LNCaP clone FGC (cell line): Measurements from ENCODE around the gene TRMT44.

Experiments used
- DNase-seq: peaks from one replicate; pipeline ENCODE4 v3.0.0-alpha.2; 2011; ENCODE audit warnings: low read depth
- H3K4me3 ChIP-seq: 2 replicates; pipeline ENCODE4 v1.5.1; 2011; ENCODE audit warnings: mild to moderate bottlenecking, low read depth, low read length, control low read depth
- TF ChIP-seq, protein P1 (sequence below): IDR thresholded peaks from 2 replicates; pipeline ENCODE4 v1.5.1; 2012; ENCODE audit warnings: mild to moderate bottlenecking; ENCODE audit not compliant: control insufficient read depth, insufficient read depth; ENCODE audit errors: extremely low read depth

Gene TRMT44

DNA sequence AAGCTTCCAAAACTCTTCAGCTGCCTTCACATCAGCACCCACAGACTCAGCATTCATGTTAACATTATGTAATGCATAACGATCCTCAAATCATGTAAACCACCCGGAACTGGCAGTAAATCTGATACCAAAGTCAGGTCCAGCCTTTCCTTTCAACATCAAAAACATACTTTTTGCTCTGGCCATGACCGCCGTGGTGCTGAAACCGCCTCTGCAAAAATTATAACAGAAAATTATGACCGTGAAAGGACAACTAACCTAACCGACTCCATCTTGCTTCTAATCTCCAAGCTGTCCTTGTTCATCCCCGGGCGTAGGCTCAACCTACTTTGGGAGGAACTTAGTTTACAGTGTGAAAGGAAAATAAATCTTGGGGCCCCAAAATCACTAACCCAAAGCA is 51.6 kb downstream of the TRMT44 start:
- no peak overlapping the region for H3K4me3 ChIP-seq
- TF ChIP-seq, protein P1, sequence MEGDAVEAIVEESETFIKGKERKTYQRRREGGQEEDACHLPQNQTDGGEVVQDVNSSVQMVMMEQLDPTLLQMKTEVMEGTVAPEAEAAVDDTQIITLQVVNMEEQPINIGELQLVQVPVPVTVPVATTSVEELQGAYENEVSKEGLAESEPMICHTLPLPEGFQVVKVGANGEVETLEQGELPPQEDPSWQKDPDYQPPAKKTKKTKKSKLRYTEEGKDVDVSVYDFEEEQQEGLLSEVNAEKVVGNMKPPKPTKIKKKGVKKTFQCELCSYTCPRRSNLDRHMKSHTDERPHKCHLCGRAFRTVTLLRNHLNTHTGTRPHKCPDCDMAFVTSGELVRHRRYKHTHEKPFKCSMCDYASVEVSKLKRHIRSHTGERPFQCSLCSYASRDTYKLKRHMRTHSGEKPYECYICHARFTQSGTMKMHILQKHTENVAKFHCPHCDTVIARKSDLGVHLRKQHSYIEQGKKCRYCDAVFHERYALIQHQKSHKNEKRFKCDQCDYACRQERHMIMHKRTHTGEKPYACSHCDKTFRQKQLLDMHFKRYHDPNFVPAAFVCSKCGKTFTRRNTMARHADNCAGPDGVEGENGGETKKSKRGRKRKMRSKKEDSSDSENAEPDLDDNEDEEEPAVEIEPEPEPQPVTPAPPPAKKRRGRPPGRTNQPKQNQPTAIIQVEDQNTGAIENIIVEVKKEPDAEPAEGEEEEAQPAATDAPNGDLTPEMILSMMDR, result no peak
- no peak for DNase-seq

DNA sequence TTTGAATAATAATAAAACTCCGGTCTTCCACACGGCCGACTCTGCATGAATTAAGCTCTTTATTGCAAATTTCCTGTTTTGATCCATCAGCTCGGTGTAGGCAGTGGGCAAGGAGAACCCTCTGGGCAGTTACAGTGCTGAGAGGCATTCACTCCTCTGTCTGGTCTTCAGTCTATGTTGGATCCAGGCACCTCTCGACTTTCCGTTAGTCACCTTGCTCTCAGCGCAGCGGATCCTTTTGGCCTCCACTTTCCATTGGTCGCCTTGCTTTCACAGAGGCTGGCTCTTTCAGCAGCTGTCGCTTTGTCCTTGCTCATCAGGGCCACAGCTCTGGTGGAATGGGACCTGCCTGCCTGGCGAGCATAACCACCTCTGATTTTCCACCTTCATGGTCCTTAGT is 52.9 kb downstream of the TRMT44 start:
- no peak overlapping the region for H3K4me3 ChIP-seq
- TF ChIP-seq, protein P1, result no peak
- no peak for DNase-seq

DNA sequence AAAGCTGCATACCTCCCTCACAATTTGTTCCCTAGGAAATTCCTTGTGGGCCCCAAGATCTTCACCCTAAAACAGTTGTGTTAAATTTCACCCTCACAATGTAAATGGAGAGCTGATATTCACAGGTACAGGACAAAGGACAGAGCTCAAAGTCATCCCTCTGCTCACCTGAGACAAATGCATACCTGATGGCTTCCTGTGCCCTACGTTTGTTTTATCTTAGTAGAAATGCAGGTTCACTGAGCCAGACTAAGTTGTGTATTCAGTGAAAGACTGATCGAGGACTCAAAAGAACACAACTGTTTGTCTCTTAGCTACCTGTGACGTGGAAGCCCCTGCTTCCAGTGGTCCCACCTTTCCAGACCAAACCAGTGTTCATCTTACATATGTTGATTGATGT is 53.6 kb downstream of the TRMT44 start:
- DNase-seq, result no peak
- TF ChIP-seq, protein P1, result no peak
- no peak overlapping the region for H3K4me3 ChIP-seq

DNA sequence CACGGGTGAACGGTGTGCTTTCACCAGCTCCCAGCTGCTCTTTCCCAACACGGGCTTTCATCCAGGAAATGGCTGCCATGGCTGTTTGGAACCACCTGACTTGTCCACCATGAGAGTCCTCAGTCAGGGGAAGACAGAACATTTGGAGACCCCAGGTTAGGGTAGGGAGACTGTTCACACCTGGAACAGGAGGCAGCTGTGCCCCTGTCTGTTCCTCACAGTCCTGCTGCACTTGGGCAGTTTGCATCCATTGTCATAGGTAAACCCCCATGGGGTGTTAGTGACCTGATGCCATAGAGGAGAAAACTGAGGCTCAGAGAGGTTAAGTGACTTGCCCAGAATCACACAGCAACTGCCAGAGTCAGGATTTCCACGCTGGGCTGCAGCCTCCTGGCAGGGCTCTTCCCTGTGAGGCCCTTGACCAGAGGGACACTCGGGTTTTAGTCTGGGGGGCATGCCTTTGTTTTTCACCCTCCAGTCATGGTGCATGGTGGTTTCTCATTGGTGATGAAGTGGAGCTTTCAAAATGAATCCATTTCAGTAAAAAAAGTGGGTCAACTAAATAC is 54.5 kb downstream of the TRMT44 start:
- no peak for DNase-seq
- no peak overlapping the region for H3K4me3 ChIP-seq
- TF ChIP-seq, protein P1, result no peak

DNA sequence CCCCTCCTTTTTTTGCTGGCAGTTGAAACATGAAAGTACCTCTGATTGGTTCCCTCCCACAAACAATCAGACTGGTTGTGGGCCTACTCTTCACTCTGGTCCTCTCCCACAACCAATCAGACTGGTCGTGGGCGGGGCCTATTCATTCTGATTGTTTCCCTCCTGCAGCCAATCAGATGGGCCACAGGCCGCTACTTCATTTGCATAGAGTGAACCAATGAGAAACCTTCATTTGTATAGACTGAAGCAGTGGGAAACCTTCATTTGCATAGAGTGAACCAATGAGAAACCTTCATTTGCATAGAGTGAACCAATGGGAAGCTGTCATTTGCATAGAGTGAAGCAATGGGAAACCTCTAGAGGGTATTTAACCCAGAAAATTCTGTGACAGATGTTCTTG is 55.2 kb downstream of the TRMT44 start:
- TF ChIP-seq, protein P1, result no peak
- no peak overlapping the region for H3K4me3 ChIP-seq
- DNase-seq, result no peak

DNA sequence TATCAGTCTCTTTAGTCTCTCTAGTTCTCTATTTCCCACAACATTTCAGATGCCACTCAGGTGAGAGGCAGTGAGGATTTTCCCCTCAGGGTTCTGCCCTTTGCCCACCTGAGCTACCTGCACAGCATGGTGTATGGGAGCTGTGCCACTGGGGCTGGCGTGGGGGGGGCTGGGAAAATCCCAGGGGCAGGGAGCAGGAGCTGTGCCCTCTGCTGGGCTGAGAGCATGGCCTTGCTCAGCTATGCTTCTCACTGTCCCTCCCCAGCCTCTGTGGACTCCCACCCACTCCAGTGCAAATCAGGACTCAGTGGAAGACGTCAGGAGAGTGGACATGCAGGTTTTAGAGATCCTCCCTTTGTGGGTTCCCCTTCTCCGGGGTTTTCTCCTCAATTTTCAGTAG is 57.2 kb downstream of the TRMT44 start:
- no peak for DNase-seq
- H3K4me3 ChIP-seq, result no peak overlapping the region
- TF ChIP-seq, protein P1, result no peak

DNA sequence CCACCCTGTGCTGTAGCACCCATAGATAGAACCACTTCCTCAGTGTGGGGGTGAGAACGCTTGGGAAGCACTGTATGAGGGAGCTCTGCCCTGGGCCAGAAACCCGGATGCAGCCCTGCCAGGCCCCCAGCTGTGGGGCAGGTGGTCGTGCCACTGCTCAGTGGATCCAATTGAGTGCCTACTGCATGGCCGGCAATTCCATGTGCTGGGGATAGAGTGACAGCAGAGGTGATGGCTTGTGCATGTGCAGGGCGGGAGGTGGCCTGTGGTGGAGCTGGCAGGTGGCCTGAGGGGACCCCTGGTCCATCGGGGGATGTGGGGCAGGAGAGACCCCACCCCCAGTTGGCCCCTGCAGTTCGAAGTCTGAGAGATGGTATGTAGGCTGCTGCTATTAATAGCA is 60.4 kb downstream of the TRMT44 start:
- DNase-seq, result no peak
- no peak overlapping the region for H3K4me3 ChIP-seq
- TF ChIP-seq, protein P1, result no peak
